Neuronal stem cell (in vitro differentiated cells): ENCODE measurements around the gene BDP1.

Experiments used
- DNase-seq: peaks from one replicate; pipeline ENCODE4 v3.0.0-alpha.2; 2013; ENCODE audit warnings: low spot score
- H2AFZ ChIP-seq: one replicate; pipeline ENCODE4 v1.6.1; 2013; ENCODE audit warnings: mild to moderate bottlenecking, low read length, inconsistent platforms
- H2AK5ac ChIP-seq: 2 replicates; pipeline ENCODE4 v1.6.1; 2013; ENCODE audit warnings: low read depth, mild to moderate bottlenecking, inconsistent platforms, low read length, moderate library complexity, mixed read lengths
- H2BK120ac ChIP-seq: 2 replicates; pipeline ENCODE4 v1.6.1; 2013; ENCODE audit warnings: low read depth, mild to moderate bottlenecking, inconsistent platforms, low read length, moderate library complexity, mixed read lengths
- H2BK12ac ChIP-seq: one replicate; pipeline ENCODE4 v1.6.1; 2013; ENCODE audit warnings: low read length, inconsistent platforms
- H2BK15ac ChIP-seq: 2 replicates; pipeline ENCODE4 v1.6.1; 2013; ENCODE audit warnings: mild to moderate bottlenecking, low read length, inconsistent platforms, mixed read lengths
- H2BK5ac ChIP-seq: one replicate; pipeline ENCODE4 v1.6.1; 2013; ENCODE audit warnings: inconsistent platforms, mild to moderate bottlenecking, low read length, moderate library complexity
- H3K14ac ChIP-seq: one replicate; pipeline ENCODE4 v1.6.1; 2013; ENCODE audit warnings: low read length, inconsistent platforms
- H3K18ac ChIP-seq: 2 replicates; pipeline ENCODE4 v1.6.1; 2013; ENCODE audit warnings: low read length, inconsistent platforms
- H3K23ac ChIP-seq: 2 replicates; pipeline ENCODE4 v1.6.1; 2013; ENCODE audit warnings: low read depth, mild to moderate bottlenecking, mixed read lengths, low read length, inconsistent platforms; ENCODE audit not compliant: poor library complexity
- H3K27ac ChIP-seq: replicated peaks from 3 replicates; pipeline ENCODE4 v1.5.1; 2013; ENCODE audit warnings: low read length, inconsistent platforms
- H3K27me3 ChIP-seq, 3 experiments: 2 replicates each; pipeline ENCODE4 v1.6.1; 2013; ENCODE audit warnings: low read length in 3 of 3, mild to moderate bottlenecking in 2 of 3, inconsistent platforms in 1 of 3, low read depth in 1 of 3, mixed read lengths in 1 of 3, moderate library complexity in 1 of 3; ENCODE audit not compliant: control insufficient read depth in 3 of 3, insufficient read depth in 3 of 3
- H3K36me3 ChIP-seq, 2 donors: replicated peaks in 1 of 2; 2 replicates each; pipeline ENCODE4 v1.6.1; 2013; ENCODE audit warnings: low read length in 2 of 2; ENCODE audit not compliant: control insufficient read depth in 2 of 2, insufficient read depth in 2 of 2
- H3K4ac ChIP-seq: 2 replicates; pipeline ENCODE4 v1.6.1; 2013; ENCODE audit warnings: inconsistent platforms, mild to moderate bottlenecking, low read length, moderate library complexity
- H3K4me1 ChIP-seq, 2 donors: 1 replicate in 1 of 2; 2 replicates in 1 of 2; pipeline ENCODE4 v1.6.1; 2013; ENCODE audit warnings: low read length in 2 of 2, low read depth in 1 of 2; ENCODE audit not compliant: control insufficient read depth in 2 of 2, insufficient read depth in 1 of 2
- H3K4me2 ChIP-seq: one replicate; pipeline ENCODE4 v1.6.1; 2013; ENCODE audit warnings: mild to moderate bottlenecking, low read length, inconsistent platforms; ENCODE audit not compliant: insufficient read depth, poor library complexity, severe bottlenecking
- H3K4me3 ChIP-seq, 2 donors: 2 replicates each; pipeline ENCODE4 v1.5.1; 2013; ENCODE audit warnings: low read length in 2 of 2, mild to moderate bottlenecking in 2 of 2, inconsistent platforms in 1 of 2, moderate library complexity in 1 of 2
- H3K79me1 ChIP-seq: one replicate; pipeline ENCODE4 v1.6.1; 2013; ENCODE audit warnings: low read depth, mild to moderate bottlenecking, inconsistent platforms, low read length, moderate library complexity
- H3K9ac ChIP-seq: one replicate; pipeline ENCODE4 v1.6.1; 2013; ENCODE audit warnings: mild to moderate bottlenecking, low read depth, low read length, inconsistent platforms; ENCODE audit not compliant: poor library complexity
- H3K9me3 ChIP-seq, 2 donors: replicated peaks in 1 of 2; 2 replicates each; pipeline versions ENCODE3 to v1.6.1; 2013; ENCODE audit warnings: low read length in 2 of 2, mild to moderate bottlenecking in 2 of 2, inconsistent platforms in 1 of 2, low read depth in 1 of 2, mixed read lengths in 1 of 2, moderate library complexity in 1 of 2; ENCODE audit not compliant: control insufficient read depth in 2 of 2, insufficient read depth in 1 of 2
- H4K8ac ChIP-seq: one replicate; pipeline ENCODE4 v1.6.1; 2013; ENCODE audit warnings: low read depth, mild to moderate bottlenecking, inconsistent platforms, low read length, moderate library complexity
- H4K91ac ChIP-seq: one replicate; pipeline ENCODE4 v1.6.1; 2013; ENCODE audit warnings: low read length, low read depth, mild to moderate bottlenecking, inconsistent platforms; ENCODE audit not compliant: poor library complexity
- WGBS, 2 donors: extraction: QIAGEN DNeasy Blood & Tissue Kit; methylation state at CpG; one replicate each; pipeline ENCODE4 v1.1.7; 2013; ENCODE audit warnings: missing lambda C conversion rate in 2 of 2, mixed read lengths in 1 of 2; ENCODE audit not compliant: insufficient read length in 2 of 2, insufficient replicate concordance in 1 of 2; ENCODE audit errors: extremely low coverage in 2 of 2; 5-methylcytosine and 5-hydroxymethylcytosine counted together

The BDP1 gene

GRCh38 chr5:71582945-71583584, 127.6 kb downstream of the BDP1 start:
- no peak overlapping the region for H2BK5ac ChIP-seq
- no peaks in the 10 kb centered on the region for H3K79me1 ChIP-seq
- no peak overlapping the region for H3K4me3 ChIP-seq
- H3K4me1 ChIP-seq = no peaks in the 10 kb centered on the region
- no peak overlapping the region for H3K4ac ChIP-seq
- H3K27ac ChIP-seq = no peak overlapping the region
- no peak overlapping the region for H3K14ac ChIP-seq
- H2AFZ ChIP-seq = no peak overlapping the region
- DNase-seq = no peak
- no peak overlapping the region for H2AK5ac ChIP-seq
- H2BK12ac ChIP-seq = no peak overlapping the region
- H2BK15ac ChIP-seq = no peak overlapping the region
- no peak overlapping the region for H3K18ac ChIP-seq
- peaks cover 0 to 1% of the 10 kb centered on the region in 2 donors for H3K36me3 ChIP-seq
- 100% methylated on average over 1 of the region's 4 CpGs; no CpG with 5 or more reads in 1 of the 2 donors for WGBS, 2 donors
- no peak overlapping the region for H3K4me2 ChIP-seq
- H3K23ac ChIP-seq = no peak overlapping the region
- peaks cover 0 to 2% of the 10 kb centered on the region in 2 donors for H3K9me3 ChIP-seq
- no peak overlapping the region for H3K9ac ChIP-seq
- no peaks in the 10 kb centered on the region for H3K27me3 ChIP-seq
- no peak overlapping the region for H4K91ac ChIP-seq
- no peak overlapping the region for H4K8ac ChIP-seq
- H2BK120ac ChIP-seq = no peak overlapping the region

- Histone ChIP-seq H3K4me2 (peak overlapping the region; percentile 87), H3K18ac (no peak overlapping the region), H2BK12ac (no peak overlapping the region), H2BK5ac (no peak overlapping the region), H3K36me3 (no peaks in the 10 kb centered on the region), H3K4ac (no peak overlapping the region), H3K27me3 (no peaks in the 10 kb centered on the region), H2AFZ (peak overlapping the region; percentile 85), H3K9ac (no peak overlapping the region), H2AK5ac (no peak overlapping the region), H3K4me3 (peak overlapping the region; percentile 47 to 74), H2BK15ac (no peak overlapping the region), H3K27ac (peak overlapping the region; percentile 6), H3K79me1 (no peaks in the 10 kb centered on the region), H2BK120ac (no peak overlapping the region), H3K14ac (no peak overlapping the region), H3K4me1 (no peaks in the 10 kb centered on the region), H3K23ac (no peak overlapping the region), H3K9me3 (no peaks in the 10 kb centered on the region), H4K91ac (no peak overlapping the region), H4K8ac (no peak overlapping the region)
- DNase-seq = no peak
- WGBS, 2 donors = no CpG with 5 or more reads among the region's 22 CpGs
Observed at GRCh38 chr5:71586052-71586940, 130.8 kb downstream of the BDP1 start.

- no peak within 1 kb of the TSS for H4K91ac ChIP-seq
- peak within 1 kb of the TSS; percentile 57 for H3K27ac ChIP-seq
- no peak within 1 kb of the TSS for H2BK15ac ChIP-seq
- no peak within 1 kb of the TSS for H3K4ac ChIP-seq
- no peaks in the 10 kb centered on the region for H3K9me3 ChIP-seq
- peak within 1 kb of the TSS; percentile 85 for H2AFZ ChIP-seq
- H2BK5ac ChIP-seq = peak within 1 kb of the TSS; percentile 90
- no peak within 1 kb of the TSS for H2BK120ac ChIP-seq
- H2BK12ac ChIP-seq = peak within 1 kb of the TSS; percentile 51
- peak within 1 kb of the TSS; percentile 47 to 82 for H3K4me3 ChIP-seq
- no peaks in the 10 kb centered on the region for H3K36me3 ChIP-seq
- no peaks in the 10 kb centered on the region for H3K27me3 ChIP-seq
- no peak within 1 kb of the TSS for H3K14ac ChIP-seq
- H3K4me2 ChIP-seq = peak within 1 kb of the TSS; percentile 87
- H3K9ac ChIP-seq = peak within 1 kb of the TSS; percentile 99
- H4K8ac ChIP-seq = no peak within 1 kb of the TSS
- peak; percentile 88 for DNase-seq
- H3K79me1 ChIP-seq = no peaks in the 10 kb centered on the region
- no CpG with 5 or more reads among the region's 56 CpGs for WGBS, 2 donors
- no peak within 1 kb of the TSS for H2AK5ac ChIP-seq
- H3K4me1 ChIP-seq = no peaks in the 10 kb centered on the region
- H3K18ac ChIP-seq = peak within 1 kb of the TSS; percentile 84
- peak within 1 kb of the TSS; percentile 81 for H3K23ac ChIP-seq
Observed at GRCh38 chr5:71586941-71587765, 131.7 kb downstream of the BDP1 start, which contains the start of gene MCCC2. MCCC2 (plus strand) TSS chr5:71587340; CDS start chr5:71587426, 86 bp downstream.
